Gastrocnemius medialis (tissue), 4 donors: ENCODE measurements around the gene ZNF232. TPM values are rescaled to one million over a fixed set of nuclear protein-coding genes. Genes with fewer than 3 reads are reported as not detected.
"Not testable (repeated sequence)": the region's sequence is repeated elsewhere in the genome, so short reads cannot be mapped to it uniquely, and the experiment has no call there.

Experiments
- ATAC-seq, 2 donors: fragments of 150-250 bp; one replicate each; pipeline ENCODE4 v1.9.1; 2016
- DNase-seq, 2 donors: peaks; one replicate each; pipeline ENCODE4 v3.0.0-alpha.2; 2019
- H3K27ac ChIP-seq, 4 donors: fragments of 200-600 bp; sonication (generic); 1 replicate in 1 of 4; 2 replicates in 3 of 4; pipeline ENCODE4 v1.5.1; 2016 to 2018; ENCODE audit warnings: mild to moderate bottlenecking in 2 of 4, moderate library complexity in 1 of 4
- H3K27me3 ChIP-seq, 3 donors: fragments of 200-600 bp; sonication (generic) in 2 of 3; 1 replicate in 1 of 3; 2 replicates in 2 of 3; pipeline versions ENCODE4 v1.5.1 to v1.6.0; 2016 to 2019; ENCODE audit warnings: mild to moderate bottlenecking in 1 of 3, moderate library complexity in 1 of 3
- H3K36me3 ChIP-seq, 2 donors: fragments of 200-600 bp; sonication (generic) in 1 of 2; one replicate each; pipeline ENCODE4 v1.5.1; 2017 to 2018
- H3K4me1 ChIP-seq, 2 donors: fragments of 200-600 bp; sonication (generic) in 1 of 2; one replicate each; pipeline ENCODE4 v1.5.1; 2016 to 2017; ENCODE audit warnings: mild to moderate bottlenecking in 2 of 2
- H3K4me3 ChIP-seq, 4 donors: fragments of 200-600 bp; sonication (generic) in 3 of 4; 1 replicate in 1 of 4; 2 replicates in 3 of 4; pipeline ENCODE4 v1.5.1; 2016 to 2019; ENCODE audit warnings: mild to moderate bottlenecking in 2 of 4
- H3K9me3 ChIP-seq, 3 donors: fragments of 200-600 bp; sonication (generic) in 2 of 3; 1 replicate in 1 of 3; 2 replicates in 2 of 3; pipeline ENCODE4 v1.5.1; 2016 to 2019
- POLR2A ChIP-seq, 2 donors: fragments of 450-650 bp; IDR thresholded peaks; one replicate each; pipeline ENCODE4 v1.6.1; 2017; ENCODE audit warnings: antibody characterized with exemption in 2 of 2, mild to moderate bottlenecking in 2 of 2, moderate library complexity in 2 of 2
- in situ Hi-C, 4 donors: fragments of 200-750 bp; cut with MboI; loops; one replicate each; pipeline versions ENCODE4 v1.15.0 to v1.8.0; 2017; ENCODE audit warnings: low sequenced_read_pairs in 4 of 4
- intact Hi-C: fragments of 100-400 bp; cut with DNase I; formaldehyde crosslinking; loops from one replicate; pipeline ENCODE4 v1.15.1; 2023; ENCODE audit warnings: low total_unique reads
- total RNA-seq, 4 donors: library from RNA; depleted of rRNA; stranded (reverse); fragments of >200 nt; gene quantifications; one replicate each; pipeline versions ENCODE4 v1.1.0 to v1.2.3, GENCODE V29; 2016
- TF ChIP-seq, protein P1 (sequence below), 5 experiments: fragments of 450-650 bp in 3 of 5; fragments of 200-600 bp in 2 of 5; sonication (generic) in 2 of 5; IDR thresholded peaks in 4 of 5; conservative IDR thresholded peaks in 1 of 5; 1 replicate in 4 of 5; 2 replicates in 1 of 5; pipeline ENCODE4 v1.5.1; 2016 to 2019; ENCODE audit warnings: antibody characterized with exemption in 5 of 5, mild to moderate bottlenecking in 3 of 5, moderate library complexity in 3 of 5

The ZNF232 gene
- total RNA-seq, 4 donors from 2014 or later = 5.8 to 13.5 (median 7.7) TPM

DNA sequence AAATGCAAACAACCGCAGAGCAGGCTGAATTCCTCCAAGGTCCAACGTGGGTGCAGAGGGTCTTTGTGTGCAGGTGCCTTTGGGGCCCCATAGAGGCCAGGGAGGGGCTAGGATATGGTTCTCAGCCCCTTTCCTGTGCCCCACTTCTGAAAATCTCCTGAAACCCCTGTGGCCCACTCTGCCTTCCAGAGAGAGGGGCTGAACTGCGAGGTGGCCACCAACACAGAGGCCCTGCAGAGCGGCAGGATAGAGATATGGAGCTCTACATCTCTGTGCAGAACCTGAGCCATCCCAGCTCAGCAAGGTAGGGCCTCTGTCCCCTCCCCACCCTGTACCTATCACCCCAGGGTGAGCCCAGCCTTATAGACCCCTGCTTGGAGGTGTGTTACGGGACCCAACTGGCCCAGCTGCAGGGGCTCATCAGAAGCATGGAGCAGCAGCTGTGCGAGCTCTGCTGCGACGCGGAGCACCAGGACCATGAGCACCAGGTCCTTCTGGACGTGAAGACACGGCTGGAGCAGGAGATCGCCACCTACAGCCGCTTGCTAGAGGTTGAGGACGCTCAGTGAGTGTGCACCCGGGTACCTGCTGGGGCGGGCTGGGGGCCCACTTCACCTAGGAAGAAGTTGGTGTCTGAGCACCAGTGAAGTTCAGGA is 9.6 kb upstream of the ZNF232 start:
- Histone ChIP-seq H3K36me3 (no peaks in the 10 kb centered on the region), H3K9me3 (no peaks in the 10 kb centered on the region), H3K4me1 (peaks cover 18 to 27% of the 10 kb centered on the region in 2 donors), H3K4me3 (peak overlapping the region; percentile 33 to 78 (median 68)), H3K27me3 (peaks cover 2 to 5% (median 4%) of the 10 kb centered on the region in 3 donors), H3K27ac (peak overlapping the region; percentile 86 to 92 (median 88))
- intact Hi-C loops (loop anchor here (5.0 kb wide), 1 partner anchor 119 kb away; no protein-coding TSS in a partner anchor), in situ Hi-C loops (no loop called here)
- DNase-seq = peak in 1 of 2 donors; percentile 46
- TF ChIP-seq, protein P1, sequence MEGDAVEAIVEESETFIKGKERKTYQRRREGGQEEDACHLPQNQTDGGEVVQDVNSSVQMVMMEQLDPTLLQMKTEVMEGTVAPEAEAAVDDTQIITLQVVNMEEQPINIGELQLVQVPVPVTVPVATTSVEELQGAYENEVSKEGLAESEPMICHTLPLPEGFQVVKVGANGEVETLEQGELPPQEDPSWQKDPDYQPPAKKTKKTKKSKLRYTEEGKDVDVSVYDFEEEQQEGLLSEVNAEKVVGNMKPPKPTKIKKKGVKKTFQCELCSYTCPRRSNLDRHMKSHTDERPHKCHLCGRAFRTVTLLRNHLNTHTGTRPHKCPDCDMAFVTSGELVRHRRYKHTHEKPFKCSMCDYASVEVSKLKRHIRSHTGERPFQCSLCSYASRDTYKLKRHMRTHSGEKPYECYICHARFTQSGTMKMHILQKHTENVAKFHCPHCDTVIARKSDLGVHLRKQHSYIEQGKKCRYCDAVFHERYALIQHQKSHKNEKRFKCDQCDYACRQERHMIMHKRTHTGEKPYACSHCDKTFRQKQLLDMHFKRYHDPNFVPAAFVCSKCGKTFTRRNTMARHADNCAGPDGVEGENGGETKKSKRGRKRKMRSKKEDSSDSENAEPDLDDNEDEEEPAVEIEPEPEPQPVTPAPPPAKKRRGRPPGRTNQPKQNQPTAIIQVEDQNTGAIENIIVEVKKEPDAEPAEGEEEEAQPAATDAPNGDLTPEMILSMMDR (IDR thresholded peaks at IDR 0.05 in 4 of 5, conservative IDR thresholded peaks at IDR 0.05 in 1 of 5) = peak in 1 of 5 experiments; percentile 22
- TF ChIP-seq POLR2A (IDR thresholded peaks at IDR 0.05) = peak in 1 of 2 donors; percentile 37
- ATAC-seq = peak in 1 of 2 donors; percentile 13

DNA sequence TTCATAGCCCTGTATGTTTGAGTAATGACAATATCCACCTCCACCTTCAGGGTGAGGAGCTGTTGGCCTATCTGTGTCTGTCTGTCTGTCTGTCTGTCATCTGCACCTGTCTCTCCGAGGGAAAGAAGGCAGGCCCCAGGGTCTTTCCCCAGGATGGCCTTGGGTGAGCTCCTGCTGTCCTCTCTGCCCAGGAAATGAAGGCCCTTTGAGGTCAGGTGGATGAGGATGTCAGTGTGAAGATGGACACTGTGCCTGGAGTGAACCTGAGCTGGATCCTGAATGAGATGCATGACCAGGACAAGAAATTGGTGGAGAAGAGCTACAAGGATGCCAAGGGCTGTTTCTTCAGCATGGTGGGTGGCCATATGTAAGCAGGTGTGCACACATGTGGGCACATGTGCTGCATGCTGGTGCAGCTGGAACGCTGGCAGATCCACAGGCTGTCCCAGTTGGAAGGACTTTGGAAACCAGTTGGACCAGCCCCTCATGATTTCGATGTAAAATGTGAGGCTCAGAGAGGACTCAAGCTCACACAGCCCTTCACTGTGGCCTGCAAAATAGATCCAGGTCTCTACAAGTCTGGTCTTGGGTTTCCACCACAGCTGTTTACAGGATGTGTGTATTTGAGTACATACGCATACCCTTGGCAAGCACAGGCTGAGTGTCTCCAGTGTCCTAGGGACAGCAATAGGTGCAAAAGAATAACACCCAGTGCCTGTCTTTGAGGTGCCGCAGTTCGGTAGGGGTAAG is 8.9 kb upstream of the ZNF232 start:
- Histone ChIP-seq H3K4me1 (peaks cover 18 to 27% of the 10 kb centered on the region in 2 donors), H3K27me3 (peaks cover 9 to 12% (median 11%) of the 10 kb centered on the region in 3 donors), H3K4me3 (peak overlapping the region in 3 of 4 donors; percentile 65 to 78 (median 70)), H3K27ac (peak overlapping the region; percentile 86 to 92 (median 88))
- DNase-seq (peak; percentile 79 to 90), ATAC-seq (peak; percentile 34 to 43)
- H3K36me3 ChIP-seq, in situ Hi-C loops, H3K9me3 ChIP-seq: not testable (repeated sequence)
- intact Hi-C loops = loop anchor here (5.0 kb wide), 1 partner anchor 118 kb away; no protein-coding TSS in a partner anchor

DNA sequence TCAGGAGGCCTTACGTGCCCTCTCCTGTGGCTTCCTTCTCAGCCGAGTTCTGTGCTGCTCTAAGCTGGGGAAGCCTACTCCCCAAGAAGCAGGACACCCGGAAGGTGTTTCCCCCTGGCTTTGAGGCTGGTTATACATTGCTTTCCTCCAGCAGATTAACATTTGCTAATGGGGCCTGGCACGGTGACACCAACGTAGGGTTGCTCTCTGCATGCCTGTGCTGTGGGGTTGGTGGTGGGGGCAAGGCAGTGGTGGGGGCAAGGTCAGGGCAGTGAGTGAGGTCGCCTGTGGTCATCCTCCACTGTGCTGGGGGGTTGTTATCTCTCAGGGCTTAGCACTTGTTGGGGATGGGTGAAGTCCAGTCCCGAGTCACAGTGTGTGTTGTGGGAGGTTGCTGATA is 8.4 kb upstream of the ZNF232 start:
- H3K36me3 ChIP-seq = no peaks in the 10 kb centered on the region
- H3K4me1 ChIP-seq = peaks cover 18 to 27% of the 10 kb centered on the region in 2 donors
- no peak for ATAC-seq
- DNase-seq = no peak
- in situ Hi-C loops (no loop called here), intact Hi-C loops (loop anchor here (5.0 kb wide), 1 partner anchor 118 kb away; no protein-coding TSS in a partner anchor)
- no peaks in the 10 kb centered on the region for H3K9me3 ChIP-seq
- no peak overlapping the region for H3K4me3 ChIP-seq
- H3K27ac ChIP-seq = peak overlapping the region; percentile 86 to 92 (median 88)
- peaks cover 14 to 18% (median 17%) of the 10 kb centered on the region in 3 donors for H3K27me3 ChIP-seq
- TF ChIP-seq, protein P1 (IDR thresholded peaks at IDR 0.05 in 4 of 5, conservative IDR thresholded peaks at IDR 0.05 in 1 of 5) = no peak
- no peak for TF ChIP-seq POLR2A (IDR thresholded peaks at IDR 0.05)

DNA sequence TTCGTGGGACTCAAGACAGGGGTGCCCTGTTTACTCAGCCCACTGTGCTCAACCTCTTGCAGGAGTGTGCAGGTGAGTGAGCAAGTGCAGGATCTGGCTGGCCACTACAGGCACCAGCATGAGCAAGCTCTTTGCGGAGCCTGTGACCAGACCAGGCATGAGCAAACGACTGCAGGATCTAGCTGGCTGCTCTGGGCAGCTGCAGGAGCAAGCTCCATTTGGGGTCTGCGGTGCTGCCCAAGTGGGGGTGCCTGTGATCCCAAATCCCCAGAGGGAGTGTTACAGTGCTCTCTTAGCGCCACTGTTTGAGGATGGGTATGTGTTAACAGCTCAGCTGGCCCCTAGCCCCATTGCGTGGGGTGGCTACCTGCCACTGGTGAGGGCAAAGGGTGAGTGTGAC is 6.5 kb upstream of the ZNF232 start:
- no peak overlapping the region for H3K4me3 ChIP-seq
- peak overlapping the region in 1 of 4 donors; percentile 77 for H3K27ac ChIP-seq
- intact Hi-C loops (no loop called here), in situ Hi-C loops (no loop called here)
- H3K36me3 ChIP-seq = peaks cover 0 to 11% of the 10 kb centered on the region in 2 donors
- H3K27me3 ChIP-seq = peaks cover 24% of the 10 kb centered on the region in 3 donors
- no peaks in the 10 kb centered on the region for H3K9me3 ChIP-seq
- no peak for TF ChIP-seq POLR2A (IDR thresholded peaks at IDR 0.05)
- TF ChIP-seq, protein P1 (IDR thresholded peaks at IDR 0.05 in 4 of 5, conservative IDR thresholded peaks at IDR 0.05 in 1 of 5) = no peak
- DNase-seq (no peak), ATAC-seq (no peak)
- H3K4me1 ChIP-seq = peaks cover 18 to 27% of the 10 kb centered on the region in 2 donors
